Measurements from ENCODE around the gene ORM2.
"Not testable (repeated sequence)": the region's sequence is repeated elsewhere in the genome, so short reads cannot be mapped to it uniquely, and the experiment has no call there.

ORM2 gene

GRCh38 chr9:114325684-114326254 is 3.9 kb upstream of the ORM2 start:
- H3K9me3 ChIP-seq (ENCODE audit: control insufficient read depth, insufficient read depth, low read depth, low read length); H3K4me1 ChIP-seq (ENCODE audit: control insufficient read depth, insufficient read depth, low read length); H3K27me3 ChIP-seq (ENCODE audit: control insufficient read depth, insufficient read depth, low read length); H3K9ac ChIP-seq (ENCODE audit: low read length); H3K27ac ChIP-seq (ENCODE audit: low read depth, low read length); H3K4me3 ChIP-seq (ENCODE audit: low read depth, low read length); H3K36me3 ChIP-seq (ENCODE audit: control insufficient read depth, insufficient read depth, low read length): not testable (repeated sequence)

- Histone ChIP-seq H3K4me3 (ENCODE audit: low read depth, low read length) (no peak overlapping the region), H3K4me1 (ENCODE audit: control insufficient read depth, insufficient read depth, low read length) (no peaks in the 10 kb centered on the region), H3K9me3 (ENCODE audit: control insufficient read depth, insufficient read depth, low read depth, low read length) (no peaks in the 10 kb centered on the region), H3K9ac (ENCODE audit: low read length) (no peak overlapping the region), H3K27ac (ENCODE audit: low read depth, low read length) (no peak overlapping the region), H3K36me3 (ENCODE audit: control insufficient read depth, insufficient read depth, low read length) (no peaks in the 10 kb centered on the region), H3K27me3 (ENCODE audit: control insufficient read depth, insufficient read depth, low read length) (no peaks in the 10 kb centered on the region)
Observed at GRCh38 chr9:114327749-114328148, 1.9 kb upstream of the ORM2 start.

- H3K9ac ChIP-seq (ENCODE audit: low read length); H3K27ac ChIP-seq (ENCODE audit: low read depth, low read length); H3K36me3 ChIP-seq (ENCODE audit: control insufficient read depth, insufficient read depth, low read length); H3K4me3 ChIP-seq (ENCODE audit: low read depth, low read length); H3K9me3 ChIP-seq (ENCODE audit: control insufficient read depth, insufficient read depth, low read depth, low read length); H3K27me3 ChIP-seq (ENCODE audit: control insufficient read depth, insufficient read depth, low read length); H3K4me1 ChIP-seq (ENCODE audit: control insufficient read depth, insufficient read depth, low read length): not testable (repeated sequence)
Observed at GRCh38 chr9:114328357-114328820, 1.3 kb upstream of the ORM2 start.

GRCh38 chr9:114328937-114329624 is 588 bp upstream of the ORM2 start:
- not testable (repeated sequence) for H3K9ac ChIP-seq (ENCODE audit: low read length); H3K36me3 ChIP-seq (ENCODE audit: control insufficient read depth, insufficient read depth, low read length); H3K4me3 ChIP-seq (ENCODE audit: low read depth, low read length); H3K27ac ChIP-seq (ENCODE audit: low read depth, low read length); H3K4me1 ChIP-seq (ENCODE audit: control insufficient read depth, insufficient read depth, low read length); H3K27me3 ChIP-seq (ENCODE audit: control insufficient read depth, insufficient read depth, low read length); H3K9me3 ChIP-seq (ENCODE audit: control insufficient read depth, insufficient read depth, low read depth, low read length)

- H3K36me3 ChIP-seq (ENCODE audit: control insufficient read depth, insufficient read depth, low read length), result peaks cover 7% of the 10 kb centered on the region
Observed at GRCh38 chr9:114330636-114331035, 967 bp downstream of the ORM2 start.

GRCh38 chr9:114331229-114332195 is 1.8 kb downstream of the ORM2 start:
- not testable (repeated sequence) for H3K27me3 ChIP-seq (ENCODE audit: control insufficient read depth, insufficient read depth, low read length); H3K9ac ChIP-seq (ENCODE audit: low read length); H3K27ac ChIP-seq (ENCODE audit: low read depth, low read length); H3K9me3 ChIP-seq (ENCODE audit: control insufficient read depth, insufficient read depth, low read depth, low read length); H3K4me1 ChIP-seq (ENCODE audit: control insufficient read depth, insufficient read depth, low read length); H3K4me3 ChIP-seq (ENCODE audit: low read depth, low read length); H3K36me3 ChIP-seq (ENCODE audit: control insufficient read depth, insufficient read depth, low read length)

More at GRCh38 chr9:114330636-114331035, 967 bp downstream of the ORM2 start:
- no peak overlapping the region for H3K9ac ChIP-seq (ENCODE audit: low read length)
- H3K27me3 ChIP-seq (ENCODE audit: control insufficient read depth, insufficient read depth, low read length), result no peaks in the 10 kb centered on the region
- no peaks in the 10 kb centered on the region for H3K4me1 ChIP-seq (ENCODE audit: control insufficient read depth, insufficient read depth, low read length)
- no peak overlapping the region for H3K27ac ChIP-seq (ENCODE audit: low read depth, low read length)
- H3K4me3 ChIP-seq (ENCODE audit: low read depth, low read length), result no peak overlapping the region
- no peaks in the 10 kb centered on the region for H3K9me3 ChIP-seq (ENCODE audit: control insufficient read depth, insufficient read depth, low read depth, low read length)

- H3K9ac ChIP-seq (ENCODE audit: low read length); H3K27ac ChIP-seq (ENCODE audit: low read depth, low read length); H3K9me3 ChIP-seq (ENCODE audit: control insufficient read depth, insufficient read depth, low read depth, low read length); H3K4me1 ChIP-seq (ENCODE audit: control insufficient read depth, insufficient read depth, low read length); H3K4me3 ChIP-seq (ENCODE audit: low read depth, low read length); H3K27me3 ChIP-seq (ENCODE audit: control insufficient read depth, insufficient read depth, low read length): not testable (repeated sequence)
- H3K36me3 ChIP-seq (ENCODE audit: control insufficient read depth, insufficient read depth, low read length), result peaks cover 15% of the 10 kb centered on the region
Observed at GRCh38 chr9:114332474-114333040, 2.9 kb downstream of the ORM2 start.

- not testable (repeated sequence) for H3K4me3 ChIP-seq (ENCODE audit: low read depth, low read length); H3K27ac ChIP-seq (ENCODE audit: low read depth, low read length); H3K4me1 ChIP-seq (ENCODE audit: control insufficient read depth, insufficient read depth, low read length); H3K27me3 ChIP-seq (ENCODE audit: control insufficient read depth, insufficient read depth, low read length); H3K9ac ChIP-seq (ENCODE audit: low read length); H3K9me3 ChIP-seq (ENCODE audit: control insufficient read depth, insufficient read depth, low read depth, low read length)
- peaks cover 25% of the 10 kb centered on the region for H3K36me3 ChIP-seq (ENCODE audit: control insufficient read depth, insufficient read depth, low read length)
Observed at GRCh38 chr9:114333718-114334117, 4.0 kb downstream of the ORM2 start.

GRCh38 chr9:114334490-114334889 is 4.8 kb downstream of the ORM2 start:
- Histone ChIP-seq H3K27me3 (ENCODE audit: control insufficient read depth, insufficient read depth, low read length) (no peaks in the 10 kb centered on the region), H3K9ac (ENCODE audit: low read length) (no peak overlapping the region), H3K4me3 (ENCODE audit: low read depth, low read length) (no peak overlapping the region), H3K9me3 (ENCODE audit: control insufficient read depth, insufficient read depth, low read depth, low read length) (no peaks in the 10 kb centered on the region), H3K27ac (ENCODE audit: low read depth, low read length) (no peak overlapping the region), H3K36me3 (ENCODE audit: control insufficient read depth, insufficient read depth, low read length) (peaks cover 28% of the 10 kb centered on the region), H3K4me1 (ENCODE audit: control insufficient read depth, insufficient read depth, low read length) (no peaks in the 10 kb centered on the region; the same call in 1 of the 2 replicates)

- Histone ChIP-seq H3K27me3 (ENCODE audit: control insufficient read depth, insufficient read depth, low read length) (no peaks in the 10 kb centered on the region), H3K4me1 (ENCODE audit: control insufficient read depth, insufficient read depth, low read length) (no peaks in the 10 kb centered on the region; the same call in 1 of the 2 replicates), H3K27ac (ENCODE audit: low read depth, low read length) (no peak overlapping the region), H3K36me3 (ENCODE audit: control insufficient read depth, insufficient read depth, low read length) (peaks cover 37% of the 10 kb centered on the region), H3K9ac (ENCODE audit: low read length) (no peak overlapping the region), H3K4me3 (ENCODE audit: low read depth, low read length) (no peak overlapping the region), H3K9me3 (ENCODE audit: control insufficient read depth, insufficient read depth, low read depth, low read length) (no peaks in the 10 kb centered on the region)
Observed at GRCh38 chr9:114335745-114336144, 6.1 kb downstream of the ORM2 start.
